T-cell (primary cell): ENCODE data around the gene ZC4H2. TPM values are rescaled to one million over a fixed set of nuclear protein-coding genes. Genes with fewer than 3 reads are reported as not detected.
"Not testable (repeated sequence)": the region's sequence is repeated elsewhere in the genome, so short reads cannot be mapped to it uniquely, and the experiment has no call there.

Source experiments
- ATAC-seq, 4 experiments: fragments of 200-7000 bp in 3 of 4; fragments of 150-1000 bp in 1 of 4; cut with Tn5 transposase; replicated peaks in 1 of 4; 1 replicate in 3 of 4; 2 replicates in 1 of 4; pipeline ENCODE4 v1.10.0; 2021; ENCODE audit warnings: moderate library complexity in 3 of 4, mild to moderate bottlenecking in 2 of 4, moderate number of reproducible peaks in 1 of 4
- CTCF ChIA-PET, 2 donors: fragments of 300-600 bp; sonication (Branson Sonifier 250); formaldehyde crosslinking; loops; one replicate each; lab custom pipeline; 2022; ENCODE audit warnings: antibody characterized with exemption in 2 of 2; lab: Charles Lee
- POLR2A ChIA-PET, 2 donors: fragments of 300-600 bp; sonication (Branson Sonifier 250); formaldehyde crosslinking; loops; one replicate each; lab custom pipeline; 2022; ENCODE audit warnings: antibody characterized with exemption in 2 of 2; lab: Charles Lee
- DNase-seq, 35 experiments: peaks; one replicate each; pipeline versions ENCODE4 v3.0.0 to v3.0.0-alpha.2; 2013 to 2023
- H3K27ac ChIP-seq: one replicate; pipeline ENCODE4 v1.5.1; 2013; ENCODE audit warnings: low read length
- H3K27me3 ChIP-seq, 2 experiments: replicated peaks in 1 of 2; 1 replicate in 1 of 2; 2 replicates in 1 of 2; pipeline versions ENCODE4 v1.6.1 to v1.7.0; 2013; ENCODE audit warnings: low read length in 1 of 2, mixed read lengths in 1 of 2; ENCODE audit not compliant: control insufficient read depth in 2 of 2, insufficient read depth in 2 of 2; ENCODE audit errors: extremely low read depth in 1 of 2
- H3K36me3 ChIP-seq, 2 donors: 1 replicate in 1 of 2; 2 replicates in 1 of 2; pipeline versions ENCODE4 v1.6.1 to v1.7.0; 2013; ENCODE audit warnings: low read length in 1 of 2; ENCODE audit not compliant: control insufficient read depth in 2 of 2, insufficient read depth in 1 of 2; ENCODE audit errors: extremely low read depth in 1 of 2
- H3K4me1 ChIP-seq, 2 experiments: 1 replicate in 1 of 2; 2 replicates in 1 of 2; pipeline versions ENCODE4 v1.6.1 to v1.7.0; 2013; ENCODE audit warnings: low read length in 2 of 2, mixed read lengths in 1 of 2; ENCODE audit not compliant: insufficient read depth in 2 of 2, control insufficient read depth in 1 of 2; ENCODE audit errors: extremely low read depth in 1 of 2
- H3K4me3 ChIP-seq, 2 donors: 1 replicate in 1 of 2; 2 replicates in 1 of 2; pipeline versions ENCODE4 v1.5.1 to v1.7.0; 2013; ENCODE audit warnings: mild to moderate bottlenecking in 2 of 2, low read length in 1 of 2, moderate library complexity in 1 of 2; ENCODE audit not compliant: control insufficient read depth in 1 of 2; ENCODE audit errors: extremely low read depth in 1 of 2
- H3K9me3 ChIP-seq: 2 replicates; pipeline ENCODE4 v1.7.0; 2013
- H3K27ac Mint-ChIP-seq, 2 donors: one replicate each; pipeline ENCODE4 v1.8.0; 2020 to 2021; ENCODE audit warnings: mild to moderate bottlenecking in 2 of 2, mixed read lengths in 2 of 2
- H3K27me3 Mint-ChIP-seq, 2 donors: one replicate each; pipeline ENCODE4 v1.8.0; 2021 to 2022; ENCODE audit warnings: mixed read lengths in 2 of 2
- H3K36me3 Mint-ChIP-seq: one replicate; pipeline ENCODE4 v1.8.0; 2021; ENCODE audit warnings: mixed read lengths
- H3K4me1 Mint-ChIP-seq, 3 donors: one replicate each; pipeline ENCODE4 v1.8.0; 2020 to 2022; ENCODE audit warnings: mixed read lengths in 3 of 3, mild to moderate bottlenecking in 1 of 3
- H3K4me3 Mint-ChIP-seq, 3 donors: one replicate each; pipeline ENCODE4 v1.8.0; 2020 to 2022; ENCODE audit warnings: mild to moderate bottlenecking in 3 of 3, mixed read lengths in 3 of 3, moderate library complexity in 3 of 3
- H3K9me3 Mint-ChIP-seq, 3 donors: one replicate each; pipeline ENCODE4 v1.8.0; 2020 to 2022; ENCODE audit warnings: mixed read lengths in 3 of 3
- WGBS: methylation state at CpG from one replicate; pipeline ENCODE4 v1.1.5; 2013; ENCODE audit warnings: missing lambda C conversion rate; ENCODE audit not compliant: insufficient coverage; 5-methylcytosine and 5-hydroxymethylcytosine counted together
- total RNA-seq, 35 experiments: library from RNA in 6 of 35; stranded (reverse) in 6 of 35; fragments of 120-200 nt in 1 of 35; gene quantifications; one replicate each; pipeline versions ENCODE4 v1.2.1 to v1.2.4 and lab custom pipeline; 2013 to 2026

ZC4H2 gene
- total RNA-seq, 5 donors from 2014 or later (not counting 1 experiment from before 2014, with no cell fraction given) = 10.0 to 15.8 (median 11.5) TPM

DNA sequence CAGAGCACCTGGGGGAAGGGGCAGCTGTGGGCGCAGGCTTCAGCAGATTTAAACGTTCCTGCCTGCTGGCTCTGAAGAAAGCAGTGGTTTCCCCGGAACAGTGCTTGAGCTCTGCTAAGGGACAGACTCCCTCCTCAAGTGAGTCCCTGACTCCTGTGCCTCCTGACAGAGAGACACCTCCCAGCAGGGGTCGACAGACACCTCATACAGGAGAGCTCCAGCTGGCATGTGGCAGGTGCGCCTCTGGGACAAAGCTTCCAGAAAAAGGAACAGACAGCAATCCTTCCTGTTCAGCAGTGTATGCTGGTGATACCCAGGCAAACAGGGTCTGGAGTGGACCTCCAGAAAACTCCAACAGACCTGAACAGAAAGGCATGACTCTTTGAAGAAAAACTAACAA, 68.1 kb downstream of the ZC4H2 start:
- Mint-ChIP-seq H3K27ac (no peak overlapping the region), H3K4me1 (no peaks in the 10 kb centered on the region), H3K36me3 (peaks cover 64% of the 10 kb centered on the region), H3K27me3 (peaks cover 0 to 4% of the 10 kb centered on the region in 2 donors), H3K4me3 (no peak overlapping the region), H3K9me3 (peaks cover 9 to 34% (median 25%) of the 10 kb centered on the region in 3 donors)
- 60% methylated on average over 1 of the region's 5 CpGs for WGBS
- POLR2A ChIA-PET = no interaction called here
- no peak overlapping the region for H3K27ac ChIP-seq
- H3K4me3 ChIP-seq = no peak overlapping the region
- H3K36me3 ChIP-seq = no peaks in the 10 kb centered on the region
- H3K27me3 ChIP-seq = no peaks in the 10 kb centered on the region
- no peaks in the 10 kb centered on the region for H3K9me3 ChIP-seq
- DNase-seq (no peak), ATAC-seq (no peak)
- CTCF ChIA-PET = interaction anchor here in 1 of 2 donors (0.5 kb wide), 1 partner anchor 40 kb away, joined by 3 read pairs; no protein-coding TSS in a partner anchor
- no peaks in the 10 kb centered on the region for H3K4me1 ChIP-seq

DNA sequence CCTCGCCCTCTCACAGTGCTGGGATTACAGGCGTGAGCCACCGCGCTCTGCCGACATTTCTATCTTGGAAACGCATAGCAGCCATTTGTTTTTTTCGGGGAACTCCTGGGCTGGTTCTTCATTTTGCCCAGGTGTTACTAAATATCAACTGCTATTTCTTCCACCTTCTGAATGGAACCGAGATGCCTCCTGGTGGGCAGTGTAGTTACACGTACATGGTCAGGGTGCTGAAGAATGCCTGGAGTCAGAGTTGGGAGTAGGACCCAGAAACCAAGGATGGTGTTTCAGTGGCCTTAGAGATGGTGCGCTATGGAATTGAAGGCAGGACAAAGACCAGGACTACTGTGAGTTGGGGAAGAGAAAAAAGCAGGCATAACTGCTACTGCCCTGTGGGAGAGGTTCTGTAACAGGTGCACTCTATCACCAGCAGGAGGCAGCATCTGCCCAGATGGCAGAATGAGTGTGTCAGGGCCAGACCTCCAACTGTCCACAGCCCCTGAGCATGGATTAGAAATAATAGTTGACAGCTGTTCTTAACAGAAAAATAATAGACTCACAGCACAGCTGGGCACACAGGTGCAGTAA, 81.7 kb downstream of the ZC4H2 start:
- DNase-seq = peak in 20 of 35 experiments; percentile 0 to 43 (median 6)
- H3K4me1 Mint-ChIP-seq = peaks cover 10 to 22% (median 14%) of the 10 kb centered on the region in 3 donors
- no peaks in the 10 kb centered on the region for H3K27me3 ChIP-seq
- no peaks in the 10 kb centered on the region for H3K4me1 ChIP-seq
- H3K27ac ChIP-seq = no peak overlapping the region
- H3K4me3 Mint-ChIP-seq = peak overlapping the region in 1 of 3 donors; percentile 43
- ChIA-PET CTCF (no interaction called here), POLR2A (no interaction called here)
- peak overlapping the region in 1 of 2 donors; percentile 26 for H3K27ac Mint-ChIP-seq
- no peaks in the 10 kb centered on the region for H3K36me3 Mint-ChIP-seq
- peaks cover 6 to 9% (median 6%) of the 10 kb centered on the region in 3 donors for H3K9me3 Mint-ChIP-seq
- no peaks in the 10 kb centered on the region for H3K9me3 ChIP-seq
- H3K27me3 Mint-ChIP-seq = no peaks in the 10 kb centered on the region
- 100% methylated on average over 1 of the region's 10 CpGs for WGBS
- H3K36me3 ChIP-seq = no peaks in the 10 kb centered on the region
- no peak overlapping the region for H3K4me3 ChIP-seq
- peak in 1 of 4 experiments; percentile 48 for ATAC-seq

- Histone ChIP-seq H3K27me3 (no peaks in the 10 kb centered on the region), H3K4me1 (no peaks in the 10 kb centered on the region), H3K27ac (no peak overlapping the region), H3K4me3 (no peak overlapping the region), H3K36me3 (no peaks in the 10 kb centered on the region), H3K9me3 (no peaks in the 10 kb centered on the region)
- ChIA-PET CTCF (no interaction called here), POLR2A (no interaction called here)
- Mint-ChIP-seq H3K36me3 (no peaks in the 10 kb centered on the region), H3K9me3 (peaks cover 7 to 24% (median 17%) of the 10 kb centered on the region in 3 donors), H3K27me3 (no peaks in the 10 kb centered on the region), H3K4me3 (no peak overlapping the region), H3K4me1 (no peaks in the 10 kb centered on the region), H3K27ac (no peak overlapping the region)
- DNase-seq = peak in 1 of 35 experiments; percentile 3
- ATAC-seq = no peak
Measured at GRCh38 chrX:64885850-64886249, 90.4 kb downstream of the ZC4H2 start.

GRCh38 chrX:64878709-64879108, 97.5 kb downstream of the ZC4H2 start:
- CTCF ChIA-PET, H3K27me3 Mint-ChIP-seq, H3K27ac Mint-ChIP-seq, H3K27ac ChIP-seq, H3K4me1 Mint-ChIP-seq, POLR2A ChIA-PET, ATAC-seq, H3K9me3 ChIP-seq, H3K4me1 ChIP-seq, DNase-seq, H3K4me3 Mint-ChIP-seq, H3K36me3 ChIP-seq, H3K36me3 Mint-ChIP-seq, H3K4me3 ChIP-seq, H3K27me3 ChIP-seq: not testable (repeated sequence)
- H3K9me3 Mint-ChIP-seq = peaks cover 15 to 38% (median 38%) of the 10 kb centered on the region in 3 donors
- 92% methylated on average over 8 of the region's 12 CpGs for WGBS

- Mint-ChIP-seq H3K4me3 (no peak overlapping the region), H3K27ac (no peak overlapping the region), H3K4me1 (peaks cover 10 to 12% (median 12%) of the 10 kb centered on the region in 3 donors), H3K36me3 (no peaks in the 10 kb centered on the region), H3K9me3 (peaks cover 13 to 45% (median 22%) of the 10 kb centered on the region in 3 donors), H3K27me3 (no peaks in the 10 kb centered on the region)
- H3K4me3 ChIP-seq = no peak overlapping the region
- no peak for DNase-seq
- no peaks in the 10 kb centered on the region for H3K27me3 ChIP-seq
- no peak for ATAC-seq
- H3K27ac ChIP-seq = no peak overlapping the region
- ChIA-PET CTCF (no interaction called here), POLR2A (no interaction called here)
- no peaks in the 10 kb centered on the region for H3K4me1 ChIP-seq
- H3K36me3 ChIP-seq = no peaks in the 10 kb centered on the region
- H3K9me3 ChIP-seq = no peaks in the 10 kb centered on the region
Measured at GRCh38 chrX:64867217-64867616, 109.0 kb downstream of the ZC4H2 start.

Other genes with a start within 250 kb of the ZC4H2 start
- 1 to 10 TPM; 1.7 to 3.7 (median 3.5) TPM for gene ZC3H12B, start 58.4 kb upstream of the ZC4H2 start, total RNA-seq